ENCODE results near the gene FRAS1. TPM values are rescaled to one million over a fixed set of nuclear protein-coding genes. Genes with fewer than 3 reads are reported as not detected.
"Not testable (repeated sequence)": the region's sequence is repeated elsewhere in the genome, so short reads cannot be mapped to it uniquely, and the experiment has no call there.

FRAS1 gene
- total and polyA plus RNA-seq, 2 donors (not counting 3 experiments of a cell fraction or from before 2014, with no cell fraction given) = 1.4 to 3.6 TPM

DNA sequence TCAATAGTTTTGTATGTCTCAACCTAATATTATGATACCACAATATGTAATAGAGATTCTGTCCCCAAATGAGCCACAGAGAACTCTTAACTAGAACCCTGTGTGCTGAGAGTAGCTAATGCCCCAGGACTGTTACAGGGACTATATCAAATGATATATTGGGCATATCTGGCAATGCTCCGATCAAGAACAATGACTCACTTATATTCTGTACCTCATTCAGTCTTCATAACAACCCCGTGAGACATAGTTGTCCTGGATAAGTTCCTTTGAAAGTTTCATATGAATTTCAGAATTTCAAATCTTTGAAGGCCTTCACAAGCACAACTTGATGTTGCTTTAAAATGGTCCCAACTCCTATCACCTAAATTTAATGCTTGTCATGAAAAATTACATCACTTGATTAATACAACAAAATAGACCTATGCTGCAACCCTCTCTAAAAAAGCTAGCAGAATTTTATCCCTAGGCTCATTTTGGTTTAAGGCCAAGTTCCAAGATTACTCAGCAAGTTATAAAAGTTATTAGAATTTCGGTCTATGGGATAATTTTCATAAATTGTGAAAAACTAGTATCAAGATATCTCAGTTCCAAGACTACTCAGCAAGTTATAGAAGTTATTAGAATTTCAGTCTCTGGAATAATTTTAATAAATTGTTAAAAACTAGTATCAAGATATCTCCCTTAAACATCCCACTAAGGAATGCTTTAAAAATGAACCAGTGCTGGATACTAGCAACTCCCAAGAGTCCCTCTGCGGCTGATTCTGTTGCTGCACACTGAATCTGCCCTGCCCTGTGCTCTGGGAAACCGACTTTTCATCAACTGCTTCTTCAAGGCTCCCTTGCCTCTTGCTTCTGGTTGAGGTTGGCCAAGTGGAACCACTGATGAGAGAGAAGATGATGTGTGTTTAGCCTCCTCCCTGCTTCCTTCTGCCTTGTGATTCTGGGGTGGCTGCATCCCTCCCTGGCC is 488.4 kb downstream of the FRAS1 start:
- peak; percentile 63 for FAIRE-seq
- DNase-seq (ENCODE audit: low read depth, low spot score) = peak; percentile 56
- Histone ChIP-seq H3K27ac (ENCODE audit: insufficient read depth, low read depth, low read length) (no peak overlapping the region), H3K27me3 (ENCODE audit: control insufficient read depth in 2 of 2, insufficient read depth in 2 of 2, low read length in 2 of 2) (no peaks in the 10 kb centered on the region), H3K79me2 (ENCODE audit: control insufficient read depth, insufficient read depth, low read length) (no peaks in the 10 kb centered on the region), H2AFZ (ENCODE audit: low read depth, low read length) (no peak overlapping the region), H4K20me1 (replicated peaks; ENCODE audit: control insufficient read depth, extremely low read depth, insufficient read depth, low read length) (no peaks in the 10 kb centered on the region), H3K4me2 (ENCODE audit: insufficient read depth, low read length) (no peak overlapping the region), H3K4me1 (ENCODE audit: control insufficient read depth, extremely low read depth, insufficient read depth, low read length) (peaks cover 4% of the 10 kb centered on the region), H3K9ac (replicated peaks; ENCODE audit: extremely low read depth, insufficient read depth, low read length) (no peak overlapping the region), H3K4me3 (replicated peaks in 1 of 3; ENCODE audit: insufficient read depth in 1 of 3, low read depth in 1 of 3, low read length in 3 of 3) (no peak overlapping the region), H3K36me3 (ENCODE audit: control insufficient read depth in 2 of 2, extremely low read depth in 1 of 2, insufficient read depth in 2 of 2, low read length in 2 of 2) (no peaks in the 10 kb centered on the region), H3K9me1 (replicated peaks; ENCODE audit: control insufficient read depth, extremely low read depth, insufficient read depth, low read length) (no peaks in the 10 kb centered on the region), H3K9me3 (replicated peaks; ENCODE audit: control insufficient read depth, insufficient read depth, low read length) (no peaks in the 10 kb centered on the region)
- POLR2A ChIA-PET = no interaction called here
- CTCF ChIA-PET = interaction anchor here (1.1 kb wide), 1 partner anchor 27 kb away, joined by 4 read pairs; no protein-coding TSS in a partner anchor
- TF ChIP-seq GATA2 (IDR thresholded peaks at IDR 0.05; ENCODE audit: insufficient read depth, insufficient read length, low read depth, low read length) = peak; percentile 13
- no peak for TF ChIP-seq POLR2A (IDR thresholded peaks at IDR 0.05; ENCODE audit: low read depth, low read length)
- peak; percentile 32 for TF ChIP-seq FOS (IDR thresholded peaks at IDR 0.05; ENCODE audit: borderline replicate concordance, insufficient read depth, low read length)
- no peak for TF ChIP-seq POLR2AphosphoS5 (IDR thresholded peaks at IDR 0.05; ENCODE audit: insufficient read depth, low read depth, low read length)
- dilution Hi-C loops (cut with MboI; ENCODE audit: extremely low pct_ligation_motif_present, low sequenced_read_pairs) = no loop called here
- intact Hi-C loops (cut with micrococcal nuclease) = no loop called here
- no TSS peak for BruUV-seq (replicated peaks)

- H3K9me3 ChIP-seq (replicated peaks; ENCODE audit: control insufficient read depth, insufficient read depth, low read length); H3K4me3 ChIP-seq (replicated peaks in 1 of 3; ENCODE audit: insufficient read depth in 1 of 3, low read depth in 1 of 3, low read length in 3 of 3); H3K27me3 ChIP-seq (ENCODE audit: control insufficient read depth in 2 of 2, insufficient read depth in 2 of 2, low read length in 2 of 2); H3K27ac ChIP-seq (ENCODE audit: insufficient read depth, low read depth, low read length); H3K36me3 ChIP-seq (ENCODE audit: control insufficient read depth in 2 of 2, extremely low read depth in 1 of 2, insufficient read depth in 2 of 2, low read length in 2 of 2); DNase-seq (ENCODE audit: low read depth, low spot score); BruUV-seq (replicated peaks); H3K9ac ChIP-seq (replicated peaks; ENCODE audit: extremely low read depth, insufficient read depth, low read length); H3K79me2 ChIP-seq (ENCODE audit: control insufficient read depth, insufficient read depth, low read length); dilution Hi-C loops (cut with MboI; ENCODE audit: extremely low pct_ligation_motif_present, low sequenced_read_pairs); CTCF ChIA-PET; H3K4me2 ChIP-seq (ENCODE audit: insufficient read depth, low read length); H4K20me1 ChIP-seq (replicated peaks; ENCODE audit: control insufficient read depth, extremely low read depth, insufficient read depth, low read length); POLR2A ChIA-PET; FAIRE-seq; H3K9me1 ChIP-seq (replicated peaks; ENCODE audit: control insufficient read depth, extremely low read depth, insufficient read depth, low read length); H2AFZ ChIP-seq (ENCODE audit: low read depth, low read length); intact Hi-C loops (cut with micrococcal nuclease): not testable (repeated sequence)
- peaks cover 14% of the 10 kb centered on the region for H3K4me1 ChIP-seq (ENCODE audit: control insufficient read depth, extremely low read depth, insufficient read depth, low read length)
These were observed 490.8 kb downstream of the FRAS1 start for GRCh38 chr4:78547899-78548298.

DNA sequence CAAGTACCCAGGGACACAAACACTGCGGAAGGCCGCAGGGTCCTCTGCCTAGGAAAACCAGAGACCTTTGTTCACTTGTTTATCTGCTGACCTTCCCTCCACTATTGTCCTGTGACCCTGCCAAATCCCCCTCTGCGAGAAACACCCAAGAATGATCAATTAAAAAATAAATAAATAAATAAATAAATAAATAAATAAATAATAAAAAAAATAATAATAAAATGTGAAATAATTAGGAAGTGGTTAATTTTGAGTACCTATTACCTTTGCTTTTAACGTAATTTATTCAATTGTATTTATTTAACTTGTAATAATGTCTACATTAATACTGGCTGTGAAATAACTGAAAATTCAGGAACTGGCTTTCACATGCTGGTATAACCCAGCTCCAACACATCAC is 491.8 kb downstream of the FRAS1 start:
- H3K9me1 ChIP-seq (replicated peaks; ENCODE audit: control insufficient read depth, extremely low read depth, insufficient read depth, low read length); BruUV-seq (replicated peaks); DNase-seq (ENCODE audit: low read depth, low spot score); POLR2A ChIA-PET; H3K4me3 ChIP-seq (replicated peaks in 1 of 3; ENCODE audit: insufficient read depth in 1 of 3, low read depth in 1 of 3, low read length in 3 of 3); H3K9me3 ChIP-seq (replicated peaks; ENCODE audit: control insufficient read depth, insufficient read depth, low read length); CTCF ChIA-PET; H3K27ac ChIP-seq (ENCODE audit: insufficient read depth, low read depth, low read length); H3K4me2 ChIP-seq (ENCODE audit: insufficient read depth, low read length); H3K36me3 ChIP-seq (ENCODE audit: control insufficient read depth in 2 of 2, extremely low read depth in 1 of 2, insufficient read depth in 2 of 2, low read length in 2 of 2); H4K20me1 ChIP-seq (replicated peaks; ENCODE audit: control insufficient read depth, extremely low read depth, insufficient read depth, low read length); FAIRE-seq; H3K9ac ChIP-seq (replicated peaks; ENCODE audit: extremely low read depth, insufficient read depth, low read length); intact Hi-C loops (cut with micrococcal nuclease); H3K79me2 ChIP-seq (ENCODE audit: control insufficient read depth, insufficient read depth, low read length); dilution Hi-C loops (cut with MboI; ENCODE audit: extremely low pct_ligation_motif_present, low sequenced_read_pairs); H3K27me3 ChIP-seq (ENCODE audit: control insufficient read depth in 2 of 2, insufficient read depth in 2 of 2, low read length in 2 of 2); H2AFZ ChIP-seq (ENCODE audit: low read depth, low read length): not testable (repeated sequence)
- peaks cover 24% of the 10 kb centered on the region for H3K4me1 ChIP-seq (ENCODE audit: control insufficient read depth, extremely low read depth, insufficient read depth, low read length)

Measured in endothelial cell of umbilical vein (primary cell).